Endothelial cell of umbilical vein (primary cell): ENCODE measurements around the gene GATA6. TPM values are rescaled to one million over a fixed set of nuclear protein-coding genes. Genes with fewer than 3 reads are reported as not detected.

Source experiments
- BruUV-seq: library from RNA; stranded (reverse); fragments of 400-500 nt; replicated peaks from 2 replicates; lab custom pipeline; 2021; lab: Mats Ljungman, UMichigan
- CTCF ChIA-PET: fragments of 300-600, 350-600 bp; sonication (Branson Sonifier 250); formaldehyde crosslinking; loops from one replicate; lab custom pipeline; 2021; ENCODE audit warnings: antibody characterized with exemption, inconsistent platforms; lab: Charles Lee
- POLR2A ChIA-PET: fragments of 300-600, 350-600 bp; sonication (Branson Sonifier 250); formaldehyde crosslinking; loops from one replicate; lab custom pipeline; 2021; ENCODE audit warnings: antibody characterized with exemption, inconsistent platforms; lab: Charles Lee
- DNase-seq: peaks from one replicate; pipeline ENCODE4 v3.0.0-alpha.2; 2011; ENCODE audit warnings: low read depth, low spot score
- FAIRE-seq: peaks from 2 replicates; lab custom pipeline; 2011; peaks lifted over from hg19 to GRCh38; lab: Jason Lieb, UNC
- H2AFZ ChIP-seq: 2 replicates; pipeline ENCODE4 v1.6.0; 2012; ENCODE audit warnings: low read depth, low read length, control low read depth, inconsistent platforms
- H3K27ac ChIP-seq: 2 replicates; pipeline ENCODE4 v1.5.1; 2011; ENCODE audit warnings: low read depth, mild to moderate bottlenecking, control low read depth, low read length, moderate library complexity; ENCODE audit not compliant: insufficient read depth
- H3K27me3 ChIP-seq, 2 experiments: 2 replicates each; pipeline versions ENCODE4 v1.6.0 to v1.6.1; 2011; ENCODE audit warnings: low read length in 2 of 2, mixed read lengths in 1 of 2; ENCODE audit not compliant: control insufficient read depth in 2 of 2, insufficient read depth in 2 of 2
- H3K36me3 ChIP-seq, 2 experiments: 2 replicates in 1 of 2; 3 replicates in 1 of 2; pipeline ENCODE4 v1.5.1; 2011; ENCODE audit warnings: low read length in 2 of 2, mild to moderate bottlenecking in 1 of 2, moderate library complexity in 1 of 2; ENCODE audit not compliant: control insufficient read depth in 2 of 2, insufficient read depth in 2 of 2; ENCODE audit errors: extremely low read depth in 1 of 2
- H3K4me1 ChIP-seq: 3 replicates; pipeline ENCODE4 v1.5.1; 2011; ENCODE audit warnings: mild to moderate bottlenecking, low read length; ENCODE audit not compliant: control insufficient read depth, insufficient read depth; ENCODE audit errors: extremely low read depth
- H3K4me2 ChIP-seq: 2 replicates; pipeline ENCODE4 v1.6.1; 2011; ENCODE audit warnings: low read length, control low read depth, mixed read lengths; ENCODE audit not compliant: insufficient read depth
- H3K4me3 ChIP-seq, 3 experiments: fragments of 200-600 bp in 1 of 3; sonication (generic), shearing (Covaris generic) in 1 of 3; replicated peaks in 1 of 3; 2 replicates each; pipeline ENCODE4 v1.5.1; 2011 to 2016; ENCODE audit warnings: control low read depth in 3 of 3, low read length in 3 of 3, mild to moderate bottlenecking in 2 of 3, inconsistent platforms in 1 of 3, low read depth in 1 of 3, moderate library complexity in 1 of 3; ENCODE audit not compliant: insufficient read depth in 1 of 3
- H3K79me2 ChIP-seq: 2 replicates; pipeline ENCODE4 v1.6.0; 2012; ENCODE audit warnings: low read length, inconsistent platforms; ENCODE audit not compliant: control insufficient read depth, insufficient read depth
- H3K9ac ChIP-seq: replicated peaks from 2 replicates; pipeline ENCODE3; 2011; ENCODE audit warnings: low read length, control low read depth; ENCODE audit not compliant: insufficient read depth; ENCODE audit errors: extremely low read depth
- H3K9me1 ChIP-seq: replicated peaks from 3 replicates; pipeline ENCODE4 v1.6.0; 2011; ENCODE audit warnings: mild to moderate bottlenecking, low read length; ENCODE audit not compliant: control insufficient read depth, insufficient read depth; ENCODE audit errors: extremely low read depth
- H3K9me3 ChIP-seq: replicated peaks from 2 replicates; pipeline ENCODE4 v1.5.1; 2012; ENCODE audit warnings: low read length, inconsistent platforms; ENCODE audit not compliant: control insufficient read depth, insufficient read depth
- H4K20me1 ChIP-seq: replicated peaks from 2 replicates; pipeline ENCODE3; 2011; ENCODE audit warnings: mild to moderate bottlenecking, low read length; ENCODE audit not compliant: control insufficient read depth, insufficient read depth; ENCODE audit errors: extremely low read depth
- CTCF ChIP-seq, 2 donors: IDR thresholded peaks; 1 replicate in 1 of 2; 2 replicates in 1 of 2; pipeline ENCODE4 v1.5.1; 2011; ENCODE audit warnings: low read length in 2 of 2, mild to moderate bottlenecking in 2 of 2, moderate library complexity in 2 of 2, control low read depth in 1 of 2, inconsistent platforms in 1 of 2, low read depth in 1 of 2; ENCODE audit not compliant: insufficient read depth in 1 of 2; ENCODE audit errors: extremely low read depth in 1 of 2
- EZH2 ChIP-seq: IDR thresholded peaks from 2 replicates; pipeline ENCODE4 v1.6.1; 2012; ENCODE audit warnings: borderline replicate concordance, low read depth, mild to moderate bottlenecking, moderate library complexity, low read length, inconsistent platforms; ENCODE audit not compliant: severe bottlenecking
- FOS ChIP-seq: IDR thresholded peaks from 2 replicates; pipeline ENCODE4 v1.6.1; 2011; ENCODE audit warnings: mild to moderate bottlenecking, low read length, moderate library complexity, borderline replicate concordance; ENCODE audit not compliant: insufficient read depth
- GATA2 ChIP-seq: IDR thresholded peaks from 2 replicates; pipeline ENCODE4 v1.7.0; 2011; ENCODE audit warnings: low read depth, mild to moderate bottlenecking, moderate library complexity, mixed read lengths, low read length; ENCODE audit not compliant: insufficient read length, insufficient read depth
- JUN ChIP-seq: IDR thresholded peaks from 2 replicates; pipeline ENCODE4 v1.6.1; 2011; ENCODE audit warnings: borderline replicate concordance, low read depth; ENCODE audit not compliant: insufficient read length, insufficient read depth
- MYC ChIP-seq: IDR thresholded peaks from one replicate; pipeline ENCODE4 v1.6.1; 2011; ENCODE audit warnings: mild to moderate bottlenecking, low read depth, low read length
- POLR2A ChIP-seq: IDR thresholded peaks from 2 replicates; pipeline ENCODE4 v1.6.1; 2012; ENCODE audit warnings: low read depth, mild to moderate bottlenecking, control low read depth, low read length
- POLR2AphosphoS5 ChIP-seq: IDR thresholded peaks from 2 replicates; pipeline ENCODE4 v1.6.1; 2012; ENCODE audit warnings: low read depth, mild to moderate bottlenecking, control low read depth, low read length, moderate library complexity; ENCODE audit not compliant: insufficient read depth
- dilution Hi-C: fragments of 300-500 bp; cut with MboI; formaldehyde crosslinking; loops from one replicate; pipeline ENCODE4 v1.15.0; 2019; ENCODE audit warnings: low sequenced_read_pairs; ENCODE audit not compliant: extremely low pct_ligation_motif_present
- intact Hi-C: fragments of 100-400 bp; cut with micrococcal nuclease; formaldehyde crosslinking; loops from one replicate; pipeline ENCODE4 v1.10.0; 2022
- polyA plus RNA-seq, 4 experiments: library from polyadenylated mRNA; depleted of rRNA in 3 of 4; stranded (reverse) in 3 of 4; unstranded in 1 of 4; fragments of >200 nt; gene quantifications; 2 replicates each; pipeline versions ENCODE4 v1.2.1 to v1.2.3, GENCODE V29; 2011 to 2012; ENCODE audit warnings: missing spikeins in 1 of 4
- total RNA-seq: library from RNA; stranded (reverse); gene quantifications from 2 replicates; pipeline ENCODE4 v1.2.3, GENCODE V29; 2021
- TF ChIP-seq, protein P1 (sequence below): IDR thresholded peaks from 2 replicates; pipeline ENCODE4 v1.6.1; 2011; ENCODE audit not compliant: insufficient read depth, insufficient read length

GATA6 gene
- total and polyA plus RNA-seq, 2 donors (not counting 3 experiments of a cell fraction or from before 2014, with no cell fraction given), result 4.1 to 14.6 TPM

DNA sequence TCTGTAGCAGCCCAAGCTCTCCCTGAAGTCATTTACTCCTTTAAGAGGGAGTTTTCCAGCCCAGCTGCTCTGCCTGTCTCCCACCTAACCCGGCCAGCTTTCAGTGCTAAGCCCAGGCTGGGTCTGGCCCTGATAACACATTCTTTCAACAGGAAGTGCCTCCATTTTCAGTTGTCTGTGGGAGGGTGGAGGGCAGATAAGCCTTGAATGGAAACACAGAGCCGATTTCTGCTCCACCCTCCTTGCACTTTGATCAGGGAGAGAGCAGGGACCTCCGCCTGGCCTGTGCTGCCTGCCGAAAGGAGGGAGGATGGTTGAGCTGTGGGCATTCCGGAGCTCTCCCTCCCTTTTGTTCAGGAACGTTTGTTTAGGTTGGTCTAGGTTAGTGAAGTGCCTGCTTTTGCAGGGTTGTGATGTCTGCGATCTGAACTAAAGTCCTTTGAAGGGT is 24.8 kb downstream of the GATA6 start:
- no TSS peak for BruUV-seq
- FAIRE-seq (peak; percentile 12), DNase-seq (peak; percentile 79)
- peak overlapping the region; percentile 1 for H2AFZ ChIP-seq
- no peak overlapping the region for H3K4me3 ChIP-seq
- peak overlapping the region; percentile 91 for H3K4me2 ChIP-seq
- ChIA-PET POLR2A (interaction anchor here (0.6 kb wide), 1 partner anchor 21 kb away, joined by 3 read pairs; no protein-coding TSS in a partner anchor), CTCF (interaction anchor here (0.7 to 1.2 kb wide), 3 partner anchors 25 to 369 kb away, joined by 3 to 6 read pairs (median 4); no protein-coding TSS in a partner anchor)
- H3K4me1 ChIP-seq, result peaks cover 62% of the 10 kb centered on the region
- H3K79me2 ChIP-seq, result peaks cover 61% of the 10 kb centered on the region
- H3K9me3 ChIP-seq, result no peaks in the 10 kb centered on the region
- no peaks in the 10 kb centered on the region for H3K27me3 ChIP-seq
- dilution Hi-C loops (loop anchor here (25.0 kb wide), 1 partner anchor 243 kb away; no protein-coding TSS in a partner anchor), intact Hi-C loops (loop anchor here (5.0 kb wide), 2 partner anchors 153 to 368 kb away; no protein-coding TSS in a partner anchor)
- peak overlapping the region; percentile 83 for H3K27ac ChIP-seq
- H3K9me1 ChIP-seq, result no peaks in the 10 kb centered on the region
- H3K9ac ChIP-seq, result peak overlapping the region; percentile 76
- no peak for TF ChIP-seq POLR2AphosphoS5
- TF ChIP-seq CTCF (IDR thresholded peaks at IDR 0.05; ENCODE audit: extremely low read depth in 1 of 2, insufficient read depth in 1 of 2, low read depth in 1 of 2, low read length in 2 of 2), result no peak
- no peak for TF ChIP-seq MYC
- TF ChIP-seq JUN, result no peak
- TF ChIP-seq FOS, result no peak
- TF ChIP-seq EZH2, result no peak
- TF ChIP-seq GATA2, result no peak
- TF ChIP-seq, protein P1, sequence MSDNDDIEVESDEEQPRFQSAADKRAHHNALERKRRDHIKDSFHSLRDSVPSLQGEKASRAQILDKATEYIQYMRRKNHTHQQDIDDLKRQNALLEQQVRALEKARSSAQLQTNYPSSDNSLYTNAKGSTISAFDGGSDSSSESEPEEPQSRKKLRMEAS, result no peak
- TF ChIP-seq POLR2A, result no peak
- no peaks in the 10 kb centered on the region for H3K36me3 ChIP-seq
- no peaks in the 10 kb centered on the region for H4K20me1 ChIP-seq
